ENCODE results near the gene XIAP. TPM values are rescaled to one million over a fixed set of nuclear protein-coding genes. Genes with fewer than 3 reads are reported as not detected.
"Not testable (repeated sequence)": the region's sequence is repeated elsewhere in the genome, so short reads cannot be mapped to it uniquely, and the experiment has no call there.

XIAP gene
- total RNA-seq, 4 donors from 2014 or later, result 14.4 to 31.1 (median 26.8) TPM

GRCh38 chrX:123881330-123881729 lies 21.5 kb downstream of the XIAP start:
- Histone ChIP-seq H3K36me3 (no peaks in the 10 kb centered on the region), H3K4me1 (peaks cover 4 to 12% of the 10 kb centered on the region in 2 donors), H3K4me3 (no peak overlapping the region), H3K9me3 (no peaks in the 10 kb centered on the region), H3K27me3 (no peaks in the 10 kb centered on the region), H3K27ac (no peak overlapping the region)
- in situ Hi-C loops (cut with MboI; ENCODE audit: low sequenced_read_pairs in 4 of 4) (no loop called here), intact Hi-C loops (cut with DNase I; ENCODE audit: low total_unique reads) (loop anchor here (10.0 kb wide), 1 partner anchor 47 kb away; no protein-coding TSS in a partner anchor)
- DNase-seq (no peak), ATAC-seq (no peak)
- TF ChIP-seq CTCF (IDR thresholded peaks at IDR 0.05 in 4 of 5, conservative IDR thresholded peaks at IDR 0.05 in 1 of 5) (no peak), POLR2A (IDR thresholded peaks at IDR 0.05) (no peak)

- H3K9me3 ChIP-seq, result no peaks in the 10 kb centered on the region
- no peak overlapping the region for H3K4me3 ChIP-seq
- no peak for ATAC-seq
- intact Hi-C loops (cut with DNase I; ENCODE audit: low total_unique reads) (loop anchor here (10.0 kb wide), 1 partner anchor 48 kb away; no protein-coding TSS in a partner anchor), in situ Hi-C loops (cut with MboI; ENCODE audit: low sequenced_read_pairs in 4 of 4) (no loop called here)
- peaks cover 2 to 12% of the 10 kb centered on the region in 2 donors for H3K4me1 ChIP-seq
- H3K27ac ChIP-seq, result no peak overlapping the region
- TF ChIP-seq POLR2A (IDR thresholded peaks at IDR 0.05), result no peak
- no peaks in the 10 kb centered on the region for H3K27me3 ChIP-seq
- H3K36me3 ChIP-seq, result no peaks in the 10 kb centered on the region
- DNase-seq, result no peak
Measured at GRCh38 chrX:123882391-123882790, 22.5 kb downstream of the XIAP start.

- peaks cover 0 to 8% of the 10 kb centered on the region in 2 donors for H3K36me3 ChIP-seq
- no peaks in the 10 kb centered on the region for H3K9me3 ChIP-seq
- H3K27ac ChIP-seq, result no peak overlapping the region
- intact Hi-C loops (cut with DNase I; ENCODE audit: low total_unique reads) (loop anchor here (10.0 kb wide), 1 partner anchor 50 kb away; no protein-coding TSS in a partner anchor), in situ Hi-C loops (cut with MboI; ENCODE audit: low sequenced_read_pairs in 4 of 4) (no loop called here)
- TF ChIP-seq POLR2A (IDR thresholded peaks at IDR 0.05) (no peak), CTCF (IDR thresholded peaks at IDR 0.05 in 4 of 5, conservative IDR thresholded peaks at IDR 0.05 in 1 of 5) (peak in 4 of 5 experiments; percentile 11 to 56 (median 37))
- no peak for ATAC-seq
- H3K4me3 ChIP-seq, result no peak overlapping the region
- H3K4me1 ChIP-seq, result no peaks in the 10 kb centered on the region
- H3K27me3 ChIP-seq, result no peaks in the 10 kb centered on the region
- DNase-seq, result no peak
Measured at GRCh38 chrX:123884809-123885408, 25.1 kb downstream of the XIAP start.

- no peak for DNase-seq
Measured at GRCh38 chrX:123899701-123900100, 39.8 kb downstream of the XIAP start.

GRCh38 chrX:123903261-123903660 lies 43.4 kb downstream of the XIAP start:
- Histone ChIP-seq H3K36me3 (peaks cover 0 to 14% of the 10 kb centered on the region in 2 donors), H3K4me1 (peaks cover 0 to 22% of the 10 kb centered on the region in 2 donors)
- in situ Hi-C loops (cut with MboI; ENCODE audit: low sequenced_read_pairs in 4 of 4); ATAC-seq; intact Hi-C loops (cut with DNase I; ENCODE audit: low total_unique reads); DNase-seq; H3K9me3 ChIP-seq; H3K27ac ChIP-seq; H3K4me3 ChIP-seq; H3K27me3 ChIP-seq: not testable (repeated sequence)

More at GRCh38 chrX:123899701-123900100, 39.8 kb downstream of the XIAP start:
- no peak for TF ChIP-seq POLR2A (IDR thresholded peaks at IDR 0.05)
- no peak for TF ChIP-seq CTCF (IDR thresholded peaks at IDR 0.05 in 4 of 5, conservative IDR thresholded peaks at IDR 0.05 in 1 of 5)
- Histone ChIP-seq H3K27ac (peak overlapping the region; percentile 40 to 75 (median 57)), H3K27me3 (no peaks in the 10 kb centered on the region), H3K4me1 (peaks cover 0 to 10% of the 10 kb centered on the region in 2 donors), H3K9me3 (no peaks in the 10 kb centered on the region), H3K4me3 (no peak overlapping the region), H3K36me3 (peaks cover 0 to 26% of the 10 kb centered on the region in 2 donors)
- peak; percentile 56 to 94 for ATAC-seq
- intact Hi-C loops (cut with DNase I; ENCODE audit: low total_unique reads) (no loop called here), in situ Hi-C loops (cut with MboI; ENCODE audit: low sequenced_read_pairs in 4 of 4) (no loop called here)
